ENCODE measurements around the gene NELL1.

- TF ChIP-seq, protein P1, sequence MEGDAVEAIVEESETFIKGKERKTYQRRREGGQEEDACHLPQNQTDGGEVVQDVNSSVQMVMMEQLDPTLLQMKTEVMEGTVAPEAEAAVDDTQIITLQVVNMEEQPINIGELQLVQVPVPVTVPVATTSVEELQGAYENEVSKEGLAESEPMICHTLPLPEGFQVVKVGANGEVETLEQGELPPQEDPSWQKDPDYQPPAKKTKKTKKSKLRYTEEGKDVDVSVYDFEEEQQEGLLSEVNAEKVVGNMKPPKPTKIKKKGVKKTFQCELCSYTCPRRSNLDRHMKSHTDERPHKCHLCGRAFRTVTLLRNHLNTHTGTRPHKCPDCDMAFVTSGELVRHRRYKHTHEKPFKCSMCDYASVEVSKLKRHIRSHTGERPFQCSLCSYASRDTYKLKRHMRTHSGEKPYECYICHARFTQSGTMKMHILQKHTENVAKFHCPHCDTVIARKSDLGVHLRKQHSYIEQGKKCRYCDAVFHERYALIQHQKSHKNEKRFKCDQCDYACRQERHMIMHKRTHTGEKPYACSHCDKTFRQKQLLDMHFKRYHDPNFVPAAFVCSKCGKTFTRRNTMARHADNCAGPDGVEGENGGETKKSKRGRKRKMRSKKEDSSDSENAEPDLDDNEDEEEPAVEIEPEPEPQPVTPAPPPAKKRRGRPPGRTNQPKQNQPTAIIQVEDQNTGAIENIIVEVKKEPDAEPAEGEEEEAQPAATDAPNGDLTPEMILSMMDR (IDR thresholded peaks at IDR 0.05) = no peak
- no peak for TF ChIP-seq POLR2A (IDR thresholded peaks at IDR 0.05)
These were observed 902.8 kb downstream of the NELL1 start for GRCh38 chr11:21572210-21572609.

Measured in adrenal gland (tissue), 5 donors.